Smooth muscle cell (in vitro differentiated cells): ENCODE data around the gene NCS1. TPM values are rescaled to one million over a fixed set of nuclear protein-coding genes. Genes with fewer than 3 reads are reported as not detected.

ENCODE experiments used
- DNase-seq: peaks from one replicate; lab custom pipeline; 2025; ENCODE audit not compliant: unreplicated experiment; lab: John Stamatoyannopoulos, UW
- H2AFZ ChIP-seq: fragments of 200-600 bp; sonication (generic); 2 replicates; pipeline ENCODE4 v1.6.0; 2016; ENCODE audit warnings: antibody characterized with exemption, low read depth, mild to moderate bottlenecking
- H3F3A ChIP-seq: fragments of 200-600 bp; sonication (generic); 2 replicates; pipeline ENCODE4 v1.6.0; 2017; ENCODE audit warnings: antibody characterized with exemption, low read depth
- H3K27ac ChIP-seq: fragments of 200-600 bp; sonication (generic); 2 replicates; pipeline ENCODE4 v1.5.1; 2016; ENCODE audit warnings: low read depth, mild to moderate bottlenecking
- H3K27me3 ChIP-seq: fragments of 200-600 bp; sonication (generic); 2 replicates; pipeline ENCODE4 v1.6.1; 2016; ENCODE audit warnings: low read depth, mild to moderate bottlenecking
- H3K36me3 ChIP-seq: fragments of 200-600 bp; sonication (generic); 2 replicates; pipeline ENCODE4 v1.5.1; 2016; ENCODE audit warnings: low read depth
- H3K4me1 ChIP-seq: fragments of 200-600 bp; sonication (generic); 2 replicates; pipeline ENCODE4 v1.5.1; 2016; ENCODE audit warnings: low read depth
- H3K4me2 ChIP-seq: fragments of 200-600 bp; sonication (generic); 2 replicates; pipeline ENCODE4 v1.6.0; 2016; ENCODE audit warnings: mild to moderate bottlenecking
- H3K4me3 ChIP-seq: fragments of 200-600 bp; sonication (generic); 2 replicates; pipeline ENCODE4 v1.5.1; 2016; ENCODE audit warnings: mild to moderate bottlenecking
- H3K79me2 ChIP-seq: fragments of 200-600 bp; sonication (generic); 2 replicates; pipeline ENCODE4 v1.6.0; 2016; ENCODE audit warnings: low read depth, mild to moderate bottlenecking
- H3K9ac ChIP-seq: fragments of 200-600 bp; sonication (generic); 2 replicates; pipeline ENCODE4 v1.6.0; 2016; ENCODE audit warnings: low read depth
- H3K9me3 ChIP-seq: fragments of 200-600 bp; sonication (generic); replicated peaks from 2 replicates; pipeline ENCODE4 v1.5.1; 2016; ENCODE audit warnings: low read depth
- H4K20me1 ChIP-seq: fragments of 200-600 bp; sonication (generic); 2 replicates; pipeline ENCODE4 v1.6.0; 2016; ENCODE audit warnings: low read depth
- CTCF ChIP-seq: fragments of 200-600 bp; sonication (generic); IDR thresholded peaks from 2 replicates; pipeline ENCODE4 v1.5.1; 2017; ENCODE audit warnings: borderline replicate concordance, mild to moderate bottlenecking, antibody characterized with exemption; ENCODE audit not compliant: insufficient read depth, poor library complexity, severe bottlenecking
- WGBS: methylation state at CpG from one replicate; pipeline ENCODE4 v1.1.7; 2016; ENCODE audit warnings: low lambda C conversion rate; 5-methylcytosine and 5-hydroxymethylcytosine counted together
- polyA plus RNA-seq: library from polyadenylated mRNA; unstranded; fragments of >200 nt; fragmentation: Nextera tagmentation; extraction: Ambion mirVana; gene quantifications from 2 replicates; pipeline ENCODE4 v1.2.1, GENCODE V29; 2016
- total RNA-seq: library from RNA; depleted of rRNA; stranded (reverse); fragments of >200 nt; gene quantifications from 2 replicates; pipeline ENCODE4 v1.2.3, GENCODE V29; 2014

The NCS1 gene
- total and polyA plus RNA-seq, 2 experiments from 2014 or later: 28.0 to 59.3 TPM

GRCh38 chr9:130233587-130233945, 61.4 kb downstream of the NCS1 start:
- peaks cover 9% of the 10 kb centered on the region for H4K20me1 ChIP-seq
- no peaks in the 10 kb centered on the region for H3K9me3 ChIP-seq
- peaks cover 2% of the 10 kb centered on the region for H3K36me3 ChIP-seq
- H3K9ac ChIP-seq: no peak overlapping the region
- H3K4me3 ChIP-seq: no peak overlapping the region
- no peak for TF ChIP-seq CTCF
- no peaks in the 10 kb centered on the region for H3K4me1 ChIP-seq
- H3F3A ChIP-seq: no peaks in the 10 kb centered on the region
- H2AFZ ChIP-seq: no peak overlapping the region
- DNase-seq: no peak
- no peak overlapping the region for H3K4me2 ChIP-seq
- WGBS: 98% methylated on average over 8 of the region's 8 CpGs
- H3K27ac ChIP-seq: no peak overlapping the region
- H3K79me2 ChIP-seq: no peaks in the 10 kb centered on the region
- H3K27me3 ChIP-seq: no peaks in the 10 kb centered on the region

DNA sequence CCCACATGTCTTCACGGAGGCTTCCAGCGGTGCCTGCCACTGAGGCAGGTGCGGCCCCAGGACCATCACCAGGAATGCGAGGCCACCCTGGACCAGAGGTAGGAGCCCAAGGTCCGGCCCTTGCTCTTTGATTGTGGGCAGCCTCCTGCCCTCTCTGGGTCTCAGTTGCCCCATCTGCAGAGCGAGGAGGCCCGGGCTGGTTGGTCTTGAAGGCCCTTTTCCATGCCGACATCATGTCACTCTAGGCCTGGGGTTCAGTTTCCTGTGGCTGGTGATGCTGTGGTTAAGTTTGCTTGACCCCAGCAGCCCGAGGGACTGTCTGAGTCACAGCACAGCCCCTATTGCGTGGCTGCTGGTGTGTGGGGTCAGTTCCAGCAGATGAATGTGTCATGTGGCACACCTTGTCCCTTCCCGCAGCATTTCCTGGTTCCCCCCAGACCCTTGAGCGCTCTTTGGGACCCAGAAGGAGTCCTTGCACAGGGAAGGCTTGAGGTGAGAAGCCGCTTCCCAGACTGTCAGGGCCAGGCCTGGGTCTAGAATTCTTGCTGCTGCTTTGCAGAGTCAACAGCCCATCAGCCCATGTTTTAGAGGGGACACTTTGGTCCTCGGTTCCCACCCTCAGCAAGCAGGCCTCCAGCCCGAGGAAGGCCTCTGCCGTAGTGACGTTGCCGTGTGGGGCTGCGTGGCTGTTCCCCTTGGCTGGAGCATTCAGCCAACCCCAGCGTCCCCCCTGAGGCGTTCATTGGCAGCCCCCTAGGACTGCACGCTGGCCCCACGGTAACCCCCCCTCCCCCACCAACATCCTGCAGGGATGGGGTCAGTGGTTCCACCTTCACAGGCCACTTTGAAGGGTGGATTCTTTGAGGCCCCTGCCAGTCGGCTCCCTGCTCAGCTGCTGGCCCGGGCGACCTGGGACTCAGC, 62.4 kb downstream of the NCS1 start:
- no peak overlapping the region for H2AFZ ChIP-seq
- no peaks in the 10 kb centered on the region for H3F3A ChIP-seq
- DNase-seq: no peak
- H3K27ac ChIP-seq: no peak overlapping the region
- no peak overlapping the region for H3K4me2 ChIP-seq
- WGBS: 96% methylated on average over 26 of the region's 26 CpGs
- H3K9me3 ChIP-seq: no peaks in the 10 kb centered on the region
- no peaks in the 10 kb centered on the region for H3K36me3 ChIP-seq
- peaks cover 9% of the 10 kb centered on the region for H4K20me1 ChIP-seq
- no peaks in the 10 kb centered on the region for H3K4me1 ChIP-seq
- no peaks in the 10 kb centered on the region for H3K27me3 ChIP-seq
- TF ChIP-seq CTCF: no peak
- H3K4me3 ChIP-seq: no peak overlapping the region
- H3K9ac ChIP-seq: no peak overlapping the region
- H3K79me2 ChIP-seq: no peaks in the 10 kb centered on the region

- H3K27ac ChIP-seq: no peak overlapping the region
- H3K9ac ChIP-seq: no peak overlapping the region
- no peaks in the 10 kb centered on the region for H3K36me3 ChIP-seq
- H3K4me2 ChIP-seq: no peak overlapping the region
- H3F3A ChIP-seq: no peaks in the 10 kb centered on the region
- no peaks in the 10 kb centered on the region for H3K9me3 ChIP-seq
- H3K27me3 ChIP-seq: no peaks in the 10 kb centered on the region
- no peak overlapping the region for H3K4me3 ChIP-seq
- no peak overlapping the region for H2AFZ ChIP-seq
- WGBS: 58% methylated on average over 45 of the region's 45 CpGs
- DNase-seq: peak; percentile 39
- no peaks in the 10 kb centered on the region for H3K79me2 ChIP-seq
- no peaks in the 10 kb centered on the region for H3K4me1 ChIP-seq
- peaks cover 9% of the 10 kb centered on the region for H4K20me1 ChIP-seq
- TF ChIP-seq CTCF: peak; percentile 99
These were observed 63.6 kb downstream of the NCS1 start for GRCh38 chr9:130235558-130236435.
